UCSD-AML1 (cell line): ENCODE results near the gene GLTP.

ENCODE experiments used
- DNase-seq: peaks from one replicate; lab custom pipeline; 2025; ENCODE audit not compliant: unreplicated experiment; lab: John Stamatoyannopoulos, UW

The GLTP gene

DNA sequence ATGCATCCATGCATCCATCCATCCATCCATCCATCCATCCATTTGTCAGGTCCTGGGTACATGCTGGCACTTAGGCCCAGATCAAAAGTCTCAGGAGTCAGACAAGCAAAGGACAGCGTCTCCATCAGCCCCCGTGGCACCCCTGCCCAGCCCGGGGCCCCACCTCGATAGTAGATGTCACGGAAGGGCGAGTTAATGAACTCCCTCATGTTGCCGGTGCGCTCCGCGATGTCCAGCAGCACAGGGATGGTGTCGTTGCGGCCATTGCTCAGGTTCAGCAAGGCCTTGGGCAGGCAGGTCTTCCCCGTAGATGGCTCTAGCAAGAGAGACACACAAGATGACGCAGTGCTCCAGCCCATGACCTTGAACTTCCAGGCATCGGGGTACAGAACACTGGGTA is 77.5 kb downstream of the GLTP start:
- DNase-seq = no peak
